OCI-LY3 (cell line): Measurements from ENCODE around the gene RGS13.

Experiments
- EZH2phosphoT487 ChIP-seq: fragments of 200-600 bp; shearing (Covaris generic); IDR thresholded peaks from 2 replicates; pipeline ENCODE4 v1.6.1; 2018; ENCODE audit warnings: antibody characterized with exemption, mixed run types, low read depth
- TF ChIP-seq, protein P1 (sequence below): fragments of 200-600, 300-600 bp; sonication (generic); IDR thresholded peaks from 2 replicates; pipeline ENCODE4 v1.5.1; 2014; ENCODE audit warnings: antibody characterized with exemption, low read length, low read depth

DNA sequence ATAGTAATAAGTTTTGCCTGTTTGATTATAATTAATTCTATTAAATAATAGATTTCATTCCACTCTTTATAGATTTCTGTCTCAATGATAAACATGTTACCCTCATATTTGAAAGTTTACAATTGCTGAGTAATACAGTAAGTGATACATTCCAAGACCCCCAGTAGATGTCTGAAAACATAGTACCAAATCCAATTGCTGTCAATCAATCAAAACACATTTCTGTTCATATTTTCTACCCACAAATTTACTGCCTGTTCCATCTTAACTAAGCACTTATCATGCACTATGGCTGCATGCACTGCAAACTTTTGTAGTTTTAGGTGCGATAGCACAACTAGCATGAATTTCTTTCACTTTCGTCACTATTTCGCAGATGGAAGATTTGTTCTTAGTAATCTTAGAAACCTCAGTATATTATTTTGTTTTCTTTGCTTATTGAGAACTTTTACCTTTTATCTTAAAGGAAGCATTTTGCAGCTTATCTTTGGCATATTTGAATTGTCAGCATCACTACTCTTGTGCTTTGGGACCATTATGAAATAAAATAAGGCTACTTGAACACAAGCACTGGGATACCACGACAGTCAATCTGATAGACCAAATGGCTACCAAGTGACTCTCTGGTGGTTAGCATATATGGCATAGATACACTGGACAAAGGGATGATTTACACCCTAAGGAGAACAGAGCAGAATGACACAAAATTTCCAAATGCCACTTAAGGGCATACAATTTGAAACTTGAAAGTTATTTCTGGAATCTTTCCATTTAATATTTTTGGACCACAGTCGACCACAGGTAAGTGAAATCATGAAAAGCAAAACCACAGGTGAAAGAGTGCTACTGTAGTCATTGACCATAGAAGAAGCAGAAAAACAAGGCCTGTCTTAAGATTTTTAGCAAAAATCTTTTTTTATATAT lies 67.6 kb downstream of the RGS13 start:
- TF ChIP-seq, protein P1, sequence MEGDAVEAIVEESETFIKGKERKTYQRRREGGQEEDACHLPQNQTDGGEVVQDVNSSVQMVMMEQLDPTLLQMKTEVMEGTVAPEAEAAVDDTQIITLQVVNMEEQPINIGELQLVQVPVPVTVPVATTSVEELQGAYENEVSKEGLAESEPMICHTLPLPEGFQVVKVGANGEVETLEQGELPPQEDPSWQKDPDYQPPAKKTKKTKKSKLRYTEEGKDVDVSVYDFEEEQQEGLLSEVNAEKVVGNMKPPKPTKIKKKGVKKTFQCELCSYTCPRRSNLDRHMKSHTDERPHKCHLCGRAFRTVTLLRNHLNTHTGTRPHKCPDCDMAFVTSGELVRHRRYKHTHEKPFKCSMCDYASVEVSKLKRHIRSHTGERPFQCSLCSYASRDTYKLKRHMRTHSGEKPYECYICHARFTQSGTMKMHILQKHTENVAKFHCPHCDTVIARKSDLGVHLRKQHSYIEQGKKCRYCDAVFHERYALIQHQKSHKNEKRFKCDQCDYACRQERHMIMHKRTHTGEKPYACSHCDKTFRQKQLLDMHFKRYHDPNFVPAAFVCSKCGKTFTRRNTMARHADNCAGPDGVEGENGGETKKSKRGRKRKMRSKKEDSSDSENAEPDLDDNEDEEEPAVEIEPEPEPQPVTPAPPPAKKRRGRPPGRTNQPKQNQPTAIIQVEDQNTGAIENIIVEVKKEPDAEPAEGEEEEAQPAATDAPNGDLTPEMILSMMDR = no peak
- TF ChIP-seq EZH2phosphoT487 = no peak
